Measurements from ENCODE around the gene TBC1D22A.

GRCh38 chr22:47148956-47149728, 386.7 kb downstream of the TBC1D22A start:
- no peak for TF ChIP-seq EZH2phosphoT487 (IDR thresholded peaks at IDR 0.05; ENCODE audit: unreplicated experiment)
- no peak for TF ChIP-seq EZH2 (IDR thresholded peaks at IDR 0.05; ENCODE audit: low read depth, unreplicated experiment)
- no peak for TF ChIP-seq NANOG (IDR thresholded peaks at IDR 0.05; ENCODE audit: borderline replicate concordance)
- TF ChIP-seq, protein P1, sequence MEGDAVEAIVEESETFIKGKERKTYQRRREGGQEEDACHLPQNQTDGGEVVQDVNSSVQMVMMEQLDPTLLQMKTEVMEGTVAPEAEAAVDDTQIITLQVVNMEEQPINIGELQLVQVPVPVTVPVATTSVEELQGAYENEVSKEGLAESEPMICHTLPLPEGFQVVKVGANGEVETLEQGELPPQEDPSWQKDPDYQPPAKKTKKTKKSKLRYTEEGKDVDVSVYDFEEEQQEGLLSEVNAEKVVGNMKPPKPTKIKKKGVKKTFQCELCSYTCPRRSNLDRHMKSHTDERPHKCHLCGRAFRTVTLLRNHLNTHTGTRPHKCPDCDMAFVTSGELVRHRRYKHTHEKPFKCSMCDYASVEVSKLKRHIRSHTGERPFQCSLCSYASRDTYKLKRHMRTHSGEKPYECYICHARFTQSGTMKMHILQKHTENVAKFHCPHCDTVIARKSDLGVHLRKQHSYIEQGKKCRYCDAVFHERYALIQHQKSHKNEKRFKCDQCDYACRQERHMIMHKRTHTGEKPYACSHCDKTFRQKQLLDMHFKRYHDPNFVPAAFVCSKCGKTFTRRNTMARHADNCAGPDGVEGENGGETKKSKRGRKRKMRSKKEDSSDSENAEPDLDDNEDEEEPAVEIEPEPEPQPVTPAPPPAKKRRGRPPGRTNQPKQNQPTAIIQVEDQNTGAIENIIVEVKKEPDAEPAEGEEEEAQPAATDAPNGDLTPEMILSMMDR (conservative IDR thresholded peaks at IDR 0.05; ENCODE audit: low read depth in 2 of 2): no peak
